HG02623 (cell line): ENCODE data around the gene SLC25A47.
A peak's percentile ranks its signal among the peaks of the same experiment; 100 is the strongest.

Experiments used
- ATAC-seq: cut with Tn5 transposase; IDR thresholded peaks from one replicate; pipeline ENCODE4 v1.9.1; 2021; ENCODE audit warnings: moderate library complexity; ENCODE audit not compliant: unreplicated experiment

SLC25A47 gene

DNA sequence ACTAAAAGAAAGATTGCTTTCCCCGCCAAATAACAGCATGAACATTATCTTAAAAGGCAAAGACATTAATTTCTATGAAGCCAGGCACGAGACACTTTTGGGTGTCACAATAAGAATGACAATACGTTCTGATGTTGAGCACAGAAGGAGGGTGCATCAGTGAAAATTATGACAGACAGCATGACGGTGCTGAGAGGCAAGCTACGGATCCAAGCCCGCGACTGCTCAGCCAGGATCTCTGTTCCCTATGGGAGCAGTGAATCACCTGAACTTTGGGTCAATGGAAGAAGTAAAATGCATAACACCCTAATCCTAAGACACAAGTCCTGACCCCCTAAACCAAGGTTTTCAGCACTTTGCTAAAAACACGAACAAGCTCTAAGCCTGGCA is 51.7 kb downstream of the SLC25A47 start:
- ATAC-seq: no peak

DNA sequence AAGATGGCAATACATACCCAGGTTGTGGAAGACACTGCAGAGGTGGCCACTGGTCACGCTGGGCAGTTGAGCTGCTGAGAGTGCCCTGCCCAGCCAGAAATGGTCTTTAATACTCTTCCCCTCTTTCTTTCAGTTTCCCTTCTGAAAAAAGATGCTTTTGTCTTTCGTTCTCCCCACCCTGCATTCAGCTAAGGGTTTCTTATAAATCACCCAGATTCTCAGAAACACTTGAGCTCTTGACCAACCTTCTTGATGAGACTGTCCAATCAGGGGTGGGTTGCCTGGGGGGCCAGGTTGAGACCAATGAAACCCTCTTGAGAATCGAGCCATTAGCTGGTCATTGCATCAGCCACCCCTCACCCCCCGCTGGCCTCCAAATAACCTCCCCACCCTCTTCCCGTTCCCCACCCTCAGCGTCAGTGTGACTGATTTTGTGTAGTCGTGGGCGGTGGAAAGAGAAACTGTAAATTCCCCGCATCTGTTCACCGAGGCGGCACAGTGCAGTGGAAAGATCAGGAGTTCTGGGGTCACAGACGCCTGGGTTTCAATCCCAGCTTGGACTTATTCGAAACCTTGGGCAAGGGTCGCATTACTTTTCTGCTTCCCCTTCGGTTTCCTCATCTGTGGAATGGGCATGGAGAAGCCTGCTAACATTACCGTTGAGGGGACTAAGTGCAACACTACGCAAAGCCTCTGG is 52.3 kb downstream of the SLC25A47 start:
- peak; percentile 38 for ATAC-seq

DNA sequence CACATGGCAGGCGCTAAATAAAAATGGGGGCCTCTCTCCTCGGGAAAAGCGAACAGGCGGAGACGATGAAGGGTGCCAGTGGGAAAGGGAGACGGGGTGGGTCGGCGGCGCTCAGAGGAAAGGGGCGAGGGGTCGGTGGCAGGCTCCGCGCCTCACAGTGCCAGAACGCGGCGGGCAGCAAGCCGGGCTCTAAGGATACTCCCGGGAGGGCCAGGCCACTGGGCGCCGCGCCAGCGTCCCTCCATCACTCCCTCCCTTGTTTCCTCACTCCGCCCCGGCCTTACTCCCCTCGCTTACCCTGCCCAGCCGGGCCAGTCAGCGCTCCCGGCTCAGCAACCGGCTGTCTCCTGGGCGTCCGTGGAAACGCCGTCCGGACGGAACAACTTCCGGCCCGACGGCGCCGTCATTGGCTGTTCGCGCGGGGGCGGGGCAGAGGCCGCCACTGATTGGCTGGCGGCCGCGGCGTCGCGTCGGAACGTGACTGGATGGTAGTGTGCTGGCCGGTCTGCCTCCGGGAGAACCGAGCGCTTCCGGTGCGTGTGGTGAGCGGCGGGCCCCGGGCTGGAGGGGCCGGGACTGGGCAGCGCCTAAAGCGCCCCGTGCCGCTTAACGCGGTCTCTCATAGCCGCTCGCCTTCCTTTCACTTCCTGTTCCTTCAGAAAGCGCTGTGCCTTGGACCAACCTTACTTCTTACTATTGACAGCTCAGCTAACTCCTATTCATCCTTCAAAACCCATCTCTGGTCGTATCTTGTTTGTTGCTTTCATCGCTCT is 53.0 kb downstream of the SLC25A47 start, which contains the start of gene WDR25:
Gene WDR25 (plus strand): TSS at position 523 of the 773 bp plus-strand sequence.
- peak; percentile 75 for ATAC-seq

- no peak for ATAC-seq
These were observed 53.6 kb downstream of the SLC25A47 start for GRCh38 chr14:100376751-100377171.
